ENCODE measurements around the gene TBC1D23.
"Not testable (repeated sequence)": the region's sequence is repeated elsewhere in the genome, so short reads cannot be mapped to it uniquely, and the experiment has no call there.

TBC1D23 gene

GRCh38 chr3:100260081-100260684 lies 609 bp upstream of the TBC1D23 start:
- DNase-seq = peak; percentile 69

- no peak for DNase-seq
Measured at GRCh38 chr3:100261485-100261903, 702 bp downstream of the TBC1D23 start.

- DNase-seq = not testable (repeated sequence)
Measured at GRCh38 chr3:100262925-100263324, 2.1 kb downstream of the TBC1D23 start.

GRCh38 chr3:100263583-100263982 lies 2.8 kb downstream of the TBC1D23 start:
- DNase-seq = no peak

DNA sequence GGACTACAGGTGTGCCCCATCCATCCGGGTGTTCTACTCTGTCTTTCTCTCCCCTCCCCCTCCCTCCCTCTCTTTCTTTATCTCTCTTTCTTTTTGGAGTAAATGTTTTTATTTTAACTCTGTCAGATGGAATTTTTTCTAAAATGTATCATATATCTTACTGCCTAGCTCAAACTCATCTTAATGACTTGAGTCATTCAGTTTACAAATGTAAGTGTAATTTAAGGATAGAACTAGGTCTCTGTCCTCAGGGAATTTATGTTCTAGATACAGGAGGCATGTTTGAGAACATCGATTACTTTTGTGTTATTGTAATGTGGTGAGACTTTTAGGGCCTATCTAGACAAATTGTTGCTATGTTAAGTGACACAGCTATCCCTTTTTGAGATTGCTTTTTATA lies 3.5 kb downstream of the TBC1D23 start:
- no peak for DNase-seq

DNA sequence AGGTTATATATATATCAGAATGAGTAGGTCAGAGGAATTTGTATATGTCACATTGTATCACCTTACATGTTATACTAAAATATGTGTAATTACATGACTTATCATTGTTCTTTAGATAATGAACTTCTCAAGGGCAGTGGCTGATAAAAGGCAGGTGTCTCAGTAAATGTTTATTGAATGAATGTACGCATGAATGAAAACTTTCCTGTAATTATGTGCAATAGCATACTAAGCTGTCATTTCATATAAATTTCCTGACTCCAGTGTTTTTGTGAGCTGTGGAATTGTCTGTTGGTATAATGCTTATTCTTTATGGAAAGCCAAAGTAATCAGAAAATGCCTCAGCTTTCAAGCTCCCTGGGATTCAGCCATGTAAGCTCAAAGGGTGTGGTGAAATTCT lies 4.2 kb downstream of the TBC1D23 start:
- DNase-seq = no peak

GRCh38 chr3:100266531-100266930 lies 5.7 kb downstream of the TBC1D23 start:
- no peak for DNase-seq

DNA sequence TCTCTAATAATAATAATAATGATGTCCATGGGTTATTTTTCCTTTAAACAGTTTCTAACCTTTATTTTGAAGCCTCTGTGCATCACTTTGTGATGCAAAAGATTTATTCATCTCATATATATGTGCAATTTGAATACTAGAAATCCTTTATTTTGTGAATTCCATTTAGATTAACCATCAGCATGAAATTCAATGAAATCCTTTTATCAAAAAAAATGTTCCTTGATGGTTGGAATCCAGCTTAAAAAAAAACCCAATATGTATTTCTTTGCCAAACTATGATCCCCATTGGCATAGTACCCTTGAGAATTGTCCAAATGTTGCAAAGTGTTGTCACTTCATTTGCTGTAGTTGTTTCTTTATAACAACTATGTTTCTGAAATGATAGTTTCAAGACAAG lies 7.4 kb downstream of the TBC1D23 start:
- DNase-seq = no peak

DNA sequence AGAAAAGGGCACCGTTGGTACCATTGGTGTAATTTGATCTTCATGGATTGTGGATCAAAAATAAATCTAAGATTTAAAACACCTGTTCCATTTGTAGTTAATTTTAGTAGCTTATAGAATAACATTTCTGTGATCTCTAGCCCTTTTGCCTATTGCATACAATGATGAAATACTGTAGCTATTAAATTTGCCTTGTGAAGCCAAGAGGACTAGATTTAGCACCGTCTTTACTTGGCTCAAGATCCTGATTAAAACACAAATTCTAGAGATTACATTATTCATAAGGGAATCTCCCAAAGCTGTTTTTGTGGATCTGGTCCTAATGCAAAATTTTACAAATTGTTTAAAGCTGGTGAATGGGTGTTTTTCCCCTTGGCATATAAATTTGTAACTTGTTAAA lies 8.2 kb downstream of the TBC1D23 start:
- no peak for DNase-seq

GRCh38 chr3:100269410-100270214 lies 8.8 kb downstream of the TBC1D23 start:
- DNase-seq = no peak

GRCh38 chr3:100270215-100270583 lies 9.4 kb downstream of the TBC1D23 start:
- no peak for DNase-seq

DNA sequence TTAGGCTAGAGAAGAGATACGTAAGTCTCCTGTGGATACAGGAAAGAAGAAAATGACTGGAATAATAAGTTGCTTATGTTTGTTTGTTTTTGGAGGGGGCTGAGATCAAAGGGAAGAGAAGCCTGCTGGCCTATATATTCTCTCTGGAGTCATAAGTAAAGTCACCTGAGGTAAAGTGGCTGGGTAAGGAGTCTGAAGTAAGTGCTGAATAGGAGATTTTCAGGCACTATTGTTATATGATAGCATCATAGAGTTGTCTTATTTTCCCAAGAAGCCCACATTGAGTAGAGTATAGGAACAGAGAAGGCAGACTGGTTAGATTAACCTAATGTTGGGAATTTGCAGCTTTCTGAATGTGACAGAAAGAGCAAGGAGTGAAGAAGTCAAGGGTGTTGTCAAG lies 10.7 kb downstream of the TBC1D23 start:
- no peak for DNase-seq

GRCh38 chr3:100272797-100273611 lies 12.2 kb downstream of the TBC1D23 start:
- not testable (repeated sequence) for DNase-seq

DNA sequence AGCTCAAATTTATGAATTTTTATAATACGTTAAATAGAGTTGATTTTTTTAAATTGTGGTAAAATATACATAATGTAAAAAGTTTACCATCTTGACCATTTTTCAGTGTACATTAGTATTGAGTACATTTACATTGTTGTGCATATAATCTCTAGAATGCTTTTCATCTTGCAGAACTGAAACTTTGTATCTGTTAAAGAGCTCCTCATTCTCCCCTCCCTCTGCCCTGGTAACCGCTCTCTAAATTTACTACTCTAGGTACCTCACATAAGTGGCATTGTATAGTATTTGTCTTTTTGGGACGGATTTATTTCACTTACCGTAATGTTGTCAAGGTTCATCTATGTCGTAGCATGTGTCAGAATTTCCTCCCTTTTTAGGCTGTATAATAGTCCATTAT lies 13.6 kb downstream of the TBC1D23 start:
- DNase-seq = no peak

GRCh38 chr3:100277255-100277800 lies 16.5 kb downstream of the TBC1D23 start:
- DNase-seq = peak; percentile 96

DNA sequence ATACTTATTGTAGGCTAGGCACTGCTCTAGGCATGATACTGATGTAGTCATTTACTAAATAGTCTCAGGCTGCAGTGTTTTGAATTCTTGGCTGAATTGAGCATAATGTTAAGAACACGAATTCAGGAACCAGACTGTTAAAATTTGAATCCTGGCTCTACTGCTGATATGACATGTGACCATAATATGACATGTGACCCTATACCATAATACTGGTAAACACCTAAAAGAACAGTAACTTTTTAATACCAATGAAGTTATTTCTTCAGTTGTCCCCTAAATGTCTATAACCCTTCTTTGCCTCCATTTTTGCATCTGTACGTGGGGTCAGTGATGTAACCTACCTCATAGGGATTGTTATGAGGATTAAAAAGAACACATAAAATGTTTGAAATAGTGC lies 18.1 kb downstream of the TBC1D23 start:
- no peak for DNase-seq

GRCh38 chr3:100288288-100288894 lies 27.6 kb downstream of the TBC1D23 start:
- no peak for DNase-seq

DNA sequence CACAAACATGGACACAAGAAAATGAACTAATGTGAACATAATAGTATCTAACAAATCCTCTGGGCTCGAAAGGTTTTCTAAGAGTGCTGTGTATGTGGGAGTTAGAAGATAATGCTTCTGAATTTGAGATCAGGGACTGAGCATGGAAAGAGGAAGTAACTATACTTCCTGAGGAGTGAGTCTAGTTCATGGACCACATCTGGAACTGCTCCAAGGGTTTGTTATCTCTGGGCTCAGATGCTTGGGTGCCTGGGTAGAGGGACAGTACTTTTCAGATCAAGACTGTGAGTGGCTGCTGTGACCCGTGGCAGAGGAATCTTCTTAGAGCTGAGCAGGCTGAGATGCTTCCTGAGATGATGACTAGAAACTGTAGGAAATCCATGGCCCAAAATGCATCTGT lies 28.5 kb downstream of the TBC1D23 start:
- no peak for DNase-seq

DNA sequence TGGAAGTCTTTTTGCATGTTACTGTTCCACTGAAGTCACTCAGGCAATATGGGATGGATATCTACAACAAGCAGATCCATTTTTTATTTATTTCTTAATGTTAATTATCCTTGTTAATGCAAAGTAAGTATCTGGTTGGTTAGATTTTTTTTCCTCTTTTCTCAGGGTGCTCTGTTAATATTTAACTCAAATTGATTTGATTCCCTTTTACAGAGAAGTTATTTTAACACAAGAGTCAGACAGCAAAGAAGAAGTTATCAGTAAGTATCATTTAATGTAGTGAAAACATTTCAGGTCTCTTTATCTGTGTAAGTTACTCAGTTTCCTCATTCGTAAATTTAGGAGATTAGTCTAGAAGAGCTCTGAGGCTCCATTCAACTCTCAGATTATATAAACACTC lies 34.3 kb downstream of the TBC1D23 start:
- no peak for DNase-seq

- no peak for DNase-seq
Measured at GRCh38 chr3:100297784-100298183, 37.0 kb downstream of the TBC1D23 start.

DNA sequence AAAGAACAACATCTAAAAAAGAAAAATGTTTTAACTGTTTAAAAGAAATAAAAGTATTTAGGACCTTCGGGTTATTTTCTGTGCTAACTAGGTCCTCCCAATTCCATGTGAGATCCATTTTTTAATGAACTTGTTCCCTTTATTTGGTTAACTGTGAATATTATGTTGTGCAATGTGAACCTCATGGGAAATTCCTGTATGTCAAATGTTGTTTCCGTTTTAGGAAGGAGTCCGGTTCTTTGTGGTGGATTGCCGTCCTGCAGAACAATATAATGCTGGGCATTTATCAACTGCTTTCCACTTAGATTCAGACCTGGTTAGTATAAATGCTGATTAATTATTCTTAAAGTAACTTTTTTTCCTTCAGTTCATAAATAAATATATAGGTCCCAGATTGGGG lies 38.2 kb downstream of the TBC1D23 start:
- no peak for DNase-seq

GRCh38 chr3:100306695-100307094 lies 45.9 kb downstream of the TBC1D23 start:
- DNase-seq = no peak

DNA sequence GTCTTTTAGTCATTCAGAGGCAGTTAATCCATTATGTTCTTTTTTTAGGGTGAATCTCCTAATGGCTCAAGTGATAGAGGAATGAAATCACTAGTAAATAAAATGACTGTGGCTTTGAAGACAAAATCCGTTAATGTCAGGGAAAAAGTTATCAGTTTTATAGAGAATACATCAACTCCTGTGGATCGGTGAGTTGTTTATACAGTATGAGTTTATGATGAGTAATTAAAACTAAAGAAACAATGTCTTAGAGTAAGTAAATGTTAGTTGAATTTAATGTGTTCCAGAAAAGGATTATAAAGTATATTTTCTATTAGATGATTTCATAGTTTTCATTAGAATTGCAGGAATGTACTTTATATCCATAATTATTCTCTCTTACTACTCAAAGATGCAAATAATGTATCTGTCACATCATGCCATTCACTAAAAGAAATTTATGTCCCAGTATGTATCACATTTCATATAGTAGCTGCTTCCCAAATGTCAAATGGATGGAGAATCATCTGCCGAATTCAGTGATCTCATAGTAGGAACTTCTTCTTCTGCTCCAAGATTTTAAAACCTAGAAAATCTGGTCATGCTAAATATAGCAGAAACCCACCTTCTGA lies 49.7 kb downstream of the TBC1D23 start:
- DNase-seq = no peak

Data from NCI-H1092 treated with DMSO at 0.1 percent for 48 hours (cell line).